Esophagus squamous epithelium (tissue), 4 donors: ENCODE data around the gene LRRFIP2.

Experiments
- CTCF ChIP-seq, 6 experiments: fragments of 450-650 bp in 4 of 6; fragments of 200-600 bp in 2 of 6; sonication (generic) in 2 of 6; IDR thresholded peaks; one replicate each; pipeline ENCODE4 v1.5.1; 2016 to 2019; ENCODE audit warnings: antibody characterized with exemption in 6 of 6, mild to moderate bottlenecking in 4 of 6, moderate library complexity in 4 of 6
- POLR2A ChIP-seq, 4 donors: fragments of 450-650 bp; IDR thresholded peaks; one replicate each; pipeline ENCODE4 v1.6.1; 2017; ENCODE audit warnings: antibody characterized with exemption in 4 of 4, mild to moderate bottlenecking in 4 of 4, moderate library complexity in 3 of 4

- TF ChIP-seq CTCF (IDR thresholded peaks at IDR 0.05) = no peak
- no peak for TF ChIP-seq POLR2A (IDR thresholded peaks at IDR 0.05)
Observed at GRCh38 chr3:37181756-37182155, 7.4 kb upstream of the LRRFIP2 start.
